ENCODE measurements around the gene NLE1.

DNA sequence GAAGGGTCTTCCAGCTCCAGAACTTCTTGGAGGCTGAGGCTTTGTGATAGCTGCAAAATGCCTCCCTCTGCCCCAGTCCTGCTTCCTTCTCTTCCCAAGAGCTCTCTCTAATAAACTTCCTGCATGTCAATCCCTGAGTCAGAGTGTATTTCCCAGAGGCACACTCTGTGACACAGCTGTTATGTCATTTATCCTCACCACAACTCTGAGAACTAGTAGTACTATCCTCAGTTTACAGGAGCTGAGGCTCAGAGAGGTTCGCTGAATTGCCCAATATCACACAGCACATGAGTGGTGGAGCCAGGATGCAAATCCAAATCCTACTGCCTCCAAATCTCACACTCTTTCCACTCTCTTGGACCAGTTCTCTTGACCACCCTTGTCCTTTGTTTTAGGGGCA, 25.6 kb upstream of the NLE1 start:
- no peak for TF ChIP-seq CTCF (conservative IDR thresholded peaks at IDR 0.05; ENCODE audit: low read length)
- no peak for TF ChIP-seq EZH2phosphoT487 (IDR thresholded peaks at IDR 0.05; ENCODE audit: borderline replicate concordance)

Measured in Loucy (cell line).